ENCODE measurements around the gene PAK3. TPM values are rescaled to one million over a fixed set of nuclear protein-coding genes. Genes with fewer than 3 reads are reported as not detected.

The PAK3 gene
- polyA plus RNA-seq, 4 donors: under 0.01 to 0.53 (median 0.51) TPM; not detected in 1

GRCh38 chrX:111159232-111159631 lies 63.2 kb downstream of the PAK3 start:
- no peaks in the 10 kb centered on the region for H3K9me3 ChIP-seq (ENCODE audit: control insufficient read depth in 2 of 2, insufficient read depth in 1 of 2, low read depth in 1 of 2, low read length in 1 of 2)
- no peaks in the 10 kb centered on the region for H3K27me3 ChIP-seq (ENCODE audit: control insufficient read depth in 3 of 3, insufficient read depth in 3 of 3, low read length in 3 of 3)
- FAIRE-seq (no peak), DNase-seq (peak in 1 of 2 donors; percentile 16)
- WGBS, 3 donors: 15 to 51% (median 37%) methylated on average over 3 of the region's 3 CpGs
- H3K27ac ChIP-seq (ENCODE audit: low read depth in 1 of 3, low read length in 2 of 3): no peak overlapping the region
- H3K36me3 ChIP-seq (ENCODE audit: control insufficient read depth in 3 of 3, insufficient read depth in 2 of 3, low read depth in 1 of 3, low read length in 3 of 3): no peaks in the 10 kb centered on the region
- H3K4me3 ChIP-seq (ENCODE audit: low read depth in 1 of 3, low read length in 3 of 3): no peak overlapping the region
- H3K4me1 ChIP-seq (ENCODE audit: control insufficient read depth in 3 of 3, insufficient read depth in 2 of 3, low read depth in 1 of 3, low read length in 2 of 3): no peaks in the 10 kb centered on the region

DNA sequence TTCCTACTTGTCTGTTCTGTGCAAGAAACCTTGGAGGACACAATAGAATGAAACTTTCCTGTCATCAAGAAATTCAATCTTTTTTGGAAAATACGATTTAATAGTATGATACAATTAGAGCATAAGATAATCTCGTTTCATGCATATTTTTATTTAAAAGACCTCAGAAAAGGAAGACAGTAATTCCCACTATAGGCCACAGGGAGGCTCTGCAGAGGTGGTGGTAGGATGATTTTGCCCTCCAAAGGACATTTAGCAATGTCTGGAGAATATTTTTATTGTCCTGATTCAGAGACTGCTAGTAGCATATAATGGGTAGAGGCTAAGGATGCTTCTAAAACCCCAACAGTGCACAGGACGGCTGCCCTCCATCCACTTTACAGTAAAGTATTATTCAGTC lies 68.7 kb downstream of the PAK3 start:
- H3K36me3 ChIP-seq (ENCODE audit: control insufficient read depth in 3 of 3, insufficient read depth in 2 of 3, low read depth in 1 of 3, low read length in 3 of 3): no peaks in the 10 kb centered on the region
- WGBS, 3 donors: 27 to 38% (median 28%) methylated on average over 3 of the region's 3 CpGs
- no peaks in the 10 kb centered on the region for H3K27me3 ChIP-seq (ENCODE audit: control insufficient read depth in 3 of 3, insufficient read depth in 3 of 3, low read length in 3 of 3)
- DNase-seq (no peak), FAIRE-seq (peak; percentile 74)
- H3K4me1 ChIP-seq (ENCODE audit: control insufficient read depth in 3 of 3, insufficient read depth in 2 of 3, low read depth in 1 of 3, low read length in 2 of 3): no peaks in the 10 kb centered on the region
- no peak overlapping the region for H3K27ac ChIP-seq (ENCODE audit: low read depth in 1 of 3, low read length in 2 of 3)
- no peak overlapping the region for H3K4me3 ChIP-seq (ENCODE audit: low read depth in 1 of 3, low read length in 3 of 3)
- H3K9me3 ChIP-seq (ENCODE audit: control insufficient read depth in 2 of 2, insufficient read depth in 1 of 2, low read depth in 1 of 2, low read length in 1 of 2): no peaks in the 10 kb centered on the region

DNA sequence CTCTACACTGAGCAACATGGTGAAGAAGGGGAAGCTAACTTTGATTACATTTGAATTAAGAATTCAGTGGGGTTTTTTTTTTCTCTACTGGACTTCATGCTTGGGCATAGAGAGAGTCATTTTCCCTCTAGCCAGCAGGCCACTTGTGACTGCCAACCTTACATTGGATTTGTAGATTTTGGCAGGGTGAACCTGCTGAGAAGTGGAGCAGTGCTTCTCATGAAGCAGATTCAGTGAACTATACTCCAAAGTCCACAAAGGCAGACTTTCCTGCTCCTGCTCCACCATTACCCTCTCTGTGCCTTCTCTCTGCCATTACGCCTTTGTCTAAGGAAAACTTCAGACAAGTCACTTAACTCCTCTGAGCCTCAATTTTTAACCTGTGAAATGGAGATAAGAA lies 69.9 kb downstream of the PAK3 start:
- no peaks in the 10 kb centered on the region for H3K27me3 ChIP-seq (ENCODE audit: control insufficient read depth in 3 of 3, insufficient read depth in 3 of 3, low read length in 3 of 3)
- WGBS, 3 donors: 71 to 89% (median 88%) methylated on average over 1 of the region's 1 CpG
- H3K4me1 ChIP-seq (ENCODE audit: control insufficient read depth in 3 of 3, insufficient read depth in 2 of 3, low read depth in 1 of 3, low read length in 2 of 3): no peaks in the 10 kb centered on the region
- no peak for FAIRE-seq
- no peaks in the 10 kb centered on the region for H3K9me3 ChIP-seq (ENCODE audit: control insufficient read depth in 2 of 2, insufficient read depth in 1 of 2, low read depth in 1 of 2, low read length in 1 of 2)
- no peak overlapping the region for H3K27ac ChIP-seq (ENCODE audit: low read depth in 1 of 3, low read length in 2 of 3)
- no peaks in the 10 kb centered on the region for H3K36me3 ChIP-seq (ENCODE audit: control insufficient read depth in 3 of 3, insufficient read depth in 2 of 3, low read depth in 1 of 3, low read length in 3 of 3)
- no peak for DNase-seq
- H3K4me3 ChIP-seq (ENCODE audit: low read depth in 1 of 3, low read length in 3 of 3): no peak overlapping the region

GRCh38 chrX:111167334-111167733 lies 71.3 kb downstream of the PAK3 start:
- Histone ChIP-seq H3K36me3 (ENCODE audit: control insufficient read depth in 3 of 3, insufficient read depth in 2 of 3, low read depth in 1 of 3, low read length in 3 of 3) (no peaks in the 10 kb centered on the region), H3K9me3 (ENCODE audit: control insufficient read depth in 2 of 2, insufficient read depth in 1 of 2, low read depth in 1 of 2, low read length in 1 of 2) (no peaks in the 10 kb centered on the region), H3K27me3 (ENCODE audit: control insufficient read depth in 3 of 3, insufficient read depth in 3 of 3, low read length in 3 of 3) (no peaks in the 10 kb centered on the region), H3K4me3 (ENCODE audit: low read depth in 1 of 3, low read length in 3 of 3) (no peak overlapping the region), H3K4me1 (ENCODE audit: control insufficient read depth in 3 of 3, insufficient read depth in 2 of 3, low read depth in 1 of 3, low read length in 2 of 3) (no peaks in the 10 kb centered on the region), H3K27ac (ENCODE audit: low read depth in 1 of 3, low read length in 2 of 3) (no peak overlapping the region)
- FAIRE-seq (no peak), DNase-seq (no peak)
- 80 to 85% (median 83%) methylated on average over 2 to 3 of the region's 3 CpGs for WGBS, 3 donors

DNA sequence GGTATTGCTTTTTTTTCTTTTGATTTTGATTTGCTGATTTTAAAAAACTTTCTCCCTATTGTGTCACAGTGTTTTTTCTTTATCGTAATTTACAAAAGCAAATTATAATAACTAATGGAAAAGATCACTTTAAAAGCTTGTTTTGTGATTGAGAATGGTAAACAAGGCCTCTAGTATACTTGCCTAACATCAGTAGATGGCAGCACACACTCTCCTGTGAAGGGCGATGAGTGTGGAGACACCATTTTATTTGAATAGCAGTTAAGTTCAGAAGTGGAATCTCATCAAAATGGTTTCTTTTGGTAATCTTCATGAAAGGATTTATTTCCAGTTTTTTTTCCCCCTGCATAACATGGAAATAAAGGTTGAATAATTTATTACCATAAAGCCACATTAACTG lies 72.3 kb downstream of the PAK3 start:
- Histone ChIP-seq H3K4me1 (ENCODE audit: control insufficient read depth in 3 of 3, insufficient read depth in 2 of 3, low read depth in 1 of 3, low read length in 2 of 3) (no peaks in the 10 kb centered on the region), H3K4me3 (ENCODE audit: low read depth in 1 of 3, low read length in 3 of 3) (no peak overlapping the region), H3K36me3 (ENCODE audit: control insufficient read depth in 3 of 3, insufficient read depth in 2 of 3, low read depth in 1 of 3, low read length in 3 of 3) (no peaks in the 10 kb centered on the region), H3K9me3 (ENCODE audit: control insufficient read depth in 2 of 2, insufficient read depth in 1 of 2, low read depth in 1 of 2, low read length in 1 of 2) (no peaks in the 10 kb centered on the region), H3K27me3 (ENCODE audit: control insufficient read depth in 3 of 3, insufficient read depth in 3 of 3, low read length in 3 of 3) (no peaks in the 10 kb centered on the region), H3K27ac (ENCODE audit: low read depth in 1 of 3, low read length in 2 of 3) (no peak overlapping the region)
- WGBS, 3 donors: 56 to 78% (median 78%) methylated on average over 2 of the region's 2 CpGs
- no peak for FAIRE-seq
- DNase-seq: peak in 1 of 2 donors; percentile 35

DNA sequence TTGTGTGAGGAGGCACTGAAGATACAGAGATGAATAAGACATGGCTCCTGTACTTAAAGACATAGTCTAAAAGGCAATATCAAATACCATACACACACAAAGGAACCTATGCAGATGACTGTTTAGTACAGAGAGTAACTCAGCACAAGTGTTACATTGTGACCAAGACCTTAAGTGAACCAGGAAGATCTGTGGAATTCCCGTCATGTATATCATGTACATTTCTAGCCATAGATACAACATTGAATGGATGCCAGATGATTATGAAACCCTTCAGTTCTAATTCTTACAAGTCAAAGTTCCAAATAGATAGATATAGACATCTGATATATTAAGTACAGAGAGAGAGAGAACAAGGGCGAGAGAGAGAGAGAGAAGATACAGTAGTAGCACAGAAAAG lies 73.2 kb downstream of the PAK3 start:
- H3K9me3 ChIP-seq (ENCODE audit: control insufficient read depth in 2 of 2, insufficient read depth in 1 of 2, low read depth in 1 of 2, low read length in 1 of 2): no peaks in the 10 kb centered on the region
- H3K36me3 ChIP-seq (ENCODE audit: control insufficient read depth in 3 of 3, insufficient read depth in 2 of 3, low read depth in 1 of 3, low read length in 3 of 3): no peaks in the 10 kb centered on the region
- no peak overlapping the region for H3K4me3 ChIP-seq (ENCODE audit: low read depth in 1 of 3, low read length in 3 of 3)
- DNase-seq: peak in 1 of 2 donors; percentile 86
- H3K27me3 ChIP-seq (ENCODE audit: control insufficient read depth in 3 of 3, insufficient read depth in 3 of 3, low read length in 3 of 3): no peaks in the 10 kb centered on the region
- H3K4me1 ChIP-seq (ENCODE audit: control insufficient read depth in 3 of 3, insufficient read depth in 2 of 3, low read depth in 1 of 3, low read length in 2 of 3): no peaks in the 10 kb centered on the region
- 15 to 54% (median 26%) methylated on average over 2 of the region's 2 CpGs for WGBS, 3 donors
- H3K27ac ChIP-seq (ENCODE audit: low read depth in 1 of 3, low read length in 2 of 3): no peak overlapping the region
- FAIRE-seq: no peak

GRCh38 chrX:111170017-111170416 lies 74.0 kb downstream of the PAK3 start:
- no peak for FAIRE-seq
- Histone ChIP-seq H3K9me3 (ENCODE audit: control insufficient read depth in 2 of 2, insufficient read depth in 1 of 2, low read depth in 1 of 2, low read length in 1 of 2) (no peaks in the 10 kb centered on the region), H3K36me3 (ENCODE audit: control insufficient read depth in 3 of 3, insufficient read depth in 2 of 3, low read depth in 1 of 3, low read length in 3 of 3) (no peaks in the 10 kb centered on the region), H3K27me3 (ENCODE audit: control insufficient read depth in 3 of 3, insufficient read depth in 3 of 3, low read length in 3 of 3) (no peaks in the 10 kb centered on the region), H3K27ac (ENCODE audit: low read depth in 1 of 3, low read length in 2 of 3) (no peak overlapping the region), H3K4me1 (ENCODE audit: control insufficient read depth in 3 of 3, insufficient read depth in 2 of 3, low read depth in 1 of 3, low read length in 2 of 3) (no peaks in the 10 kb centered on the region), H3K4me3 (ENCODE audit: low read depth in 1 of 3, low read length in 3 of 3) (no peak overlapping the region)
- 0 to 22% (median 10%) methylated on average over 1 of the region's 1 CpG for WGBS, 3 donors
- peak in 1 of 2 donors; percentile 27 for DNase-seq

GRCh38 chrX:111180750-111181240 lies 84.8 kb downstream of the PAK3 start:
- no peak overlapping the region for H3K27ac ChIP-seq (ENCODE audit: low read depth in 1 of 3, low read length in 2 of 3)
- H3K4me1 ChIP-seq (ENCODE audit: control insufficient read depth in 3 of 3, insufficient read depth in 2 of 3, low read depth in 1 of 3, low read length in 2 of 3): no peaks in the 10 kb centered on the region
- no peak for DNase-seq
- peaks cover 0 to 3% (median 0%) of the 10 kb centered on the region in 3 donors for H3K27me3 ChIP-seq (ENCODE audit: control insufficient read depth in 3 of 3, insufficient read depth in 3 of 3, low read length in 3 of 3)
- no peaks in the 10 kb centered on the region for H3K9me3 ChIP-seq (ENCODE audit: control insufficient read depth in 2 of 2, insufficient read depth in 1 of 2, low read depth in 1 of 2, low read length in 1 of 2)
- FAIRE-seq: no peak
- 22 to 29% (median 27%) methylated on average over 2 of the region's 2 CpGs for WGBS, 3 donors
- no peaks in the 10 kb centered on the region for H3K36me3 ChIP-seq (ENCODE audit: control insufficient read depth in 3 of 3, insufficient read depth in 2 of 3, low read depth in 1 of 3, low read length in 3 of 3)
- no peak overlapping the region for H3K4me3 ChIP-seq (ENCODE audit: low read depth in 1 of 3, low read length in 3 of 3)

- Histone ChIP-seq H3K36me3 (ENCODE audit: control insufficient read depth in 3 of 3, insufficient read depth in 2 of 3, low read depth in 1 of 3, low read length in 3 of 3) (no peaks in the 10 kb centered on the region), H3K4me1 (ENCODE audit: control insufficient read depth in 3 of 3, insufficient read depth in 2 of 3, low read depth in 1 of 3, low read length in 2 of 3) (no peaks in the 10 kb centered on the region), H3K9me3 (ENCODE audit: control insufficient read depth in 2 of 2, insufficient read depth in 1 of 2, low read depth in 1 of 2, low read length in 1 of 2) (no peaks in the 10 kb centered on the region), H3K27me3 (ENCODE audit: control insufficient read depth in 3 of 3, insufficient read depth in 3 of 3, low read length in 3 of 3) (peaks cover 0 to 3% (median 0%) of the 10 kb centered on the region in 3 donors), H3K27ac (ENCODE audit: low read depth in 1 of 3, low read length in 2 of 3) (no peak overlapping the region), H3K4me3 (ENCODE audit: low read depth in 1 of 3, low read length in 3 of 3) (no peak overlapping the region)
- DNase-seq (no peak), FAIRE-seq (no peak)
- 12 to 37% (median 29%) methylated on average over 3 of the region's 3 CpGs for WGBS, 3 donors
These were observed 86.0 kb downstream of the PAK3 start for GRCh38 chrX:111181951-111182350.
